Liver (tissue), 9 donors: Measurements from ENCODE around the gene SERPINA5. TPM values are rescaled to one million over a fixed set of nuclear protein-coding genes. Genes with fewer than 3 reads are reported as not detected.

Experiments
- DNase-seq: peaks from one replicate; pipeline ENCODE4 v3.0.0-alpha.2; 2017; ENCODE audit warnings: low spot score
- H3K27ac ChIP-seq, 2 donors: one replicate each; pipeline ENCODE4 v1.7.0; 2013; ENCODE audit warnings: inconsistent platforms in 2 of 2, low read length in 2 of 2, control low read depth in 1 of 2, low read depth in 1 of 2, mild to moderate bottlenecking in 1 of 2
- H3K27me3 ChIP-seq, 4 donors: one replicate each; pipeline versions ENCODE4 v1.6.1 to v1.7.0; 2013; ENCODE audit warnings: low read length in 3 of 4, inconsistent platforms in 1 of 4, mild to moderate bottlenecking in 1 of 4, moderate library complexity in 1 of 4; ENCODE audit not compliant: control insufficient read depth in 4 of 4, insufficient read depth in 4 of 4
- H3K36me3 ChIP-seq, 4 donors: one replicate each; pipeline versions ENCODE4 v1.6.1 to v1.7.0; 2013; ENCODE audit warnings: low read length in 3 of 4, mild to moderate bottlenecking in 3 of 4, low read depth in 1 of 4, moderate library complexity in 1 of 4; ENCODE audit not compliant: control insufficient read depth in 4 of 4, insufficient read depth in 3 of 4
- H3K4me1 ChIP-seq, 4 donors: one replicate each; pipeline versions ENCODE4 v1.6.1 to v1.7.0; 2013; ENCODE audit warnings: low read length in 3 of 4, mild to moderate bottlenecking in 3 of 4, moderate library complexity in 1 of 4; ENCODE audit not compliant: control insufficient read depth in 4 of 4, insufficient read depth in 4 of 4
- H3K4me3 ChIP-seq, 3 donors: one replicate each; pipeline versions ENCODE4 v1.6.1 to v1.7.0; 2013; ENCODE audit warnings: low read length in 3 of 3, control low read depth in 1 of 3, low read depth in 1 of 3, mild to moderate bottlenecking in 1 of 3
- H3K9ac ChIP-seq, 2 donors: one replicate each; pipeline ENCODE4 v1.7.0; 2013; ENCODE audit warnings: low read length in 2 of 2, mild to moderate bottlenecking in 2 of 2, moderate library complexity in 2 of 2, control low read depth in 1 of 2, low read depth in 1 of 2
- H3K9me3 ChIP-seq, 4 donors: one replicate each; pipeline versions ENCODE4 v1.6.1 to v1.7.0; 2013; ENCODE audit warnings: low read length in 3 of 4; ENCODE audit not compliant: control insufficient read depth in 4 of 4
- ATF3 ChIP-seq: IDR thresholded peaks from 2 replicates; pipeline ENCODE4 v1.6.1; 2016; ENCODE audit warnings: antibody characterized with exemption
- CTCF ChIP-seq: fragments of 150-350 bp; IDR thresholded peaks from 2 replicates; pipeline ENCODE4 v1.5.1; 2017; ENCODE audit warnings: improper control_type of control experiment, low read depth, low read length; ENCODE audit not compliant: missing input control
- EGR1 ChIP-seq, 2 donors: IDR thresholded peaks; 2 replicates each; pipeline ENCODE4 v1.6.1; 2016 to 2018; ENCODE audit warnings: antibody characterized with exemption in 2 of 2, low read depth in 2 of 2
- FOXA1 ChIP-seq: IDR thresholded peaks from 2 replicates; pipeline ENCODE4 v1.6.1; 2016; ENCODE audit warnings: antibody characterized with exemption
- FOXA2 ChIP-seq: IDR thresholded peaks from 2 replicates; pipeline ENCODE4 v1.6.1; 2016; ENCODE audit warnings: antibody characterized with exemption
- GABPA ChIP-seq, 2 donors: IDR thresholded peaks in 1 of 2; conservative IDR thresholded peaks in 1 of 2; 2 replicates each; pipeline ENCODE4 v1.6.1; 2016; ENCODE audit warnings: antibody characterized with exemption in 2 of 2, mild to moderate bottlenecking in 1 of 2, moderate library complexity in 1 of 2
- HNF4A ChIP-seq, 2 donors: conservative IDR thresholded peaks; 2 replicates each; pipeline ENCODE4 v1.6.1; 2016; ENCODE audit warnings: antibody characterized with exemption in 2 of 2, mild to moderate bottlenecking in 2 of 2
- HNF4G ChIP-seq: IDR thresholded peaks from 2 replicates; pipeline ENCODE4 v1.6.1; 2016; ENCODE audit warnings: antibody characterized with exemption
- JUND ChIP-seq, 2 donors: IDR thresholded peaks; 2 replicates each; pipeline ENCODE4 v1.6.1; 2016; ENCODE audit warnings: antibody characterized with exemption in 2 of 2
- MAX ChIP-seq: IDR thresholded peaks from 2 replicates; pipeline ENCODE4 v1.6.1; 2016; ENCODE audit warnings: antibody characterized with exemption
- NR2F2 ChIP-seq: IDR thresholded peaks from 2 replicates; pipeline ENCODE4 v1.6.1; 2016; ENCODE audit warnings: antibody characterized with exemption
- RAD21 ChIP-seq, 2 donors: IDR thresholded peaks; 2 replicates each; pipeline ENCODE4 v1.6.1; 2016; ENCODE audit warnings: antibody characterized with exemption in 2 of 2, mild to moderate bottlenecking in 2 of 2
- RXRA ChIP-seq, 2 donors: IDR thresholded peaks; 2 replicates each; pipeline ENCODE4 v1.6.1; 2017 to 2018; ENCODE audit warnings: antibody characterized with exemption in 2 of 2, mild to moderate bottlenecking in 1 of 2
- SP1 ChIP-seq: IDR thresholded peaks from 2 replicates; pipeline ENCODE4 v1.6.1; 2018; ENCODE audit warnings: antibody characterized with exemption, mild to moderate bottlenecking
- TAF1 ChIP-seq: conservative IDR thresholded peaks from 2 replicates; pipeline ENCODE4 v1.6.1; 2016; ENCODE audit warnings: antibody characterized with exemption, mild to moderate bottlenecking
- YY1 ChIP-seq: IDR thresholded peaks from 2 replicates; pipeline ENCODE4 v1.6.1; 2016; ENCODE audit warnings: antibody characterized with exemption, mild to moderate bottlenecking
- ZBTB33 ChIP-seq: IDR thresholded peaks from 2 replicates; pipeline ENCODE4 v1.6.1; 2016; ENCODE audit warnings: antibody characterized with exemption
- WGBS: extraction: QIAGEN DNeasy Blood & Tissue Kit; methylation state at CpG from one replicate; pipeline ENCODE4 v1.1.7; 2013; 5-methylcytosine and 5-hydroxymethylcytosine counted together
- polyA plus RNA-seq, 2 donors: library from polyadenylated mRNA; stranded (reverse) in 1 of 2; unstranded in 1 of 2; fragments of 200-250 nt in 1 of 2; fragments of >200 nt in 1 of 2; fragmentation: Nextera tagmentation in 1 of 2; extraction: Ambion mirVana in 1 of 2; gene quantifications; one replicate each; pipeline versions ENCODE4 v1.2.1 to v1.2.3, GENCODE V29; 2013 to 2015
- total RNA-seq, 2 donors: library from RNA; depleted of rRNA; stranded (reverse); fragments of >200 nt; gene quantifications; one replicate each; pipeline ENCODE4 v1.2.3, GENCODE V29; 2014
- donor health status: healthy.
- donor health status: healthy.
- donor health status: healthy.
- donor health status: healthy.
- donor health status: healthy.

The SERPINA5 gene
- total and polyA plus RNA-seq, 4 donors: 37.0 to 250 (median 84.0) TPM

GRCh38 chr14:94620597-94620996 lies 39.4 kb downstream of the SERPINA5 start:
- no peak for DNase-seq
- WGBS: 86% methylated on average over 6 of the region's 6 CpGs
- Histone ChIP-seq H3K9ac (no peak overlapping the region), H3K27me3 (no peaks in the 10 kb centered on the region), H3K4me3 (no peak overlapping the region), H3K36me3 (peaks cover 8 to 76% (median 64%) of the 10 kb centered on the region in 4 donors), H3K27ac (peak overlapping the region; percentile 6 to 7), H3K9me3 (no peaks in the 10 kb centered on the region), H3K4me1 (peaks cover 0 to 23% (median 7%) of the 10 kb centered on the region in 4 donors)
- TF ChIP-seq EGR1 (IDR thresholded peaks at IDR 0.05; ENCODE audit: low read depth in 2 of 2): peak in 1 of 2 donors; percentile 25
- no peak for TF ChIP-seq SP1
- TF ChIP-seq HNF4G: no peak
- no peak for TF ChIP-seq TAF1
- no peak for TF ChIP-seq YY1
- peak in 1 of 2 donors; percentile 34 for TF ChIP-seq RXRA (IDR thresholded peaks at IDR 0.05)
- TF ChIP-seq RAD21 (IDR thresholded peaks at IDR 0.05): no peak

- DNase-seq: no peak
- no peaks in the 10 kb centered on the region for H3K27me3 ChIP-seq
- no peak overlapping the region for H3K4me3 ChIP-seq
- H3K27ac ChIP-seq: no peak overlapping the region
- peaks cover 0 to 14% (median 5%) of the 10 kb centered on the region in 4 donors for H3K4me1 ChIP-seq
- TF ChIP-seq ATF3 (no peak), YY1 (no peak), EGR1 (IDR thresholded peaks at IDR 0.05; ENCODE audit: low read depth in 2 of 2) (no peak), JUND (IDR thresholded peaks at IDR 0.05) (no peak), HNF4G (no peak)
- peaks cover 6 to 67% (median 58%) of the 10 kb centered on the region in 4 donors for H3K36me3 ChIP-seq
- no peaks in the 10 kb centered on the region for H3K9me3 ChIP-seq
- H3K9ac ChIP-seq: no peak overlapping the region
- 85% methylated on average over 5 of the region's 5 CpGs for WGBS
Observed at GRCh38 chr14:94621358-94622134, 40.3 kb downstream of the SERPINA5 start.

- Histone ChIP-seq H3K4me3 (no peak overlapping the region), H3K9ac (no peak overlapping the region), H3K27ac (peak overlapping the region in 1 of 2 donors; percentile 24), H3K4me1 (peaks cover 0 to 10% (median 1%) of the 10 kb centered on the region in 4 donors), H3K36me3 (peaks cover 6 to 54% (median 48%) of the 10 kb centered on the region in 4 donors), H3K9me3 (no peaks in the 10 kb centered on the region), H3K27me3 (no peaks in the 10 kb centered on the region)
- no peak for TF ChIP-seq FOXA2
- TF ChIP-seq NR2F2: no peak
- no peak for TF ChIP-seq SP1
- TF ChIP-seq CTCF: no peak
- TF ChIP-seq FOXA1: no peak
- no peak for TF ChIP-seq MAX
- no peak for TF ChIP-seq ZBTB33
- no peak for TF ChIP-seq GABPA (IDR thresholded peaks at IDR 0.05 in 1 of 2, conservative IDR thresholded peaks at IDR 0.05 in 1 of 2)
- TF ChIP-seq HNF4A (conservative IDR thresholded peaks at IDR 0.05): no peak
- TF ChIP-seq TAF1: no peak
- no peak for TF ChIP-seq EGR1 (IDR thresholded peaks at IDR 0.05; ENCODE audit: low read depth in 2 of 2)
- TF ChIP-seq RAD21 (IDR thresholded peaks at IDR 0.05): no peak
- WGBS: 75% methylated on average over 6 of the region's 6 CpGs
- DNase-seq: no peak
Observed at GRCh38 chr14:94622653-94623421, 41.6 kb downstream of the SERPINA5 start.
